ENCODE results near the gene TMEM222.
A peak's percentile ranks its signal among the peaks of the same experiment; 100 is the strongest.

Gene TMEM222

GRCh38 chr1:27299385-27300271 lies 22.3 kb upstream of the TMEM222 start:
- H3K27me3 Mint-ChIP-seq, result no peaks in the 10 kb centered on the region
- H3K4me3 Mint-ChIP-seq, result no peak overlapping the region
- no peak overlapping the region for H3K27ac Mint-ChIP-seq
- peaks cover 42% of the 10 kb centered on the region for H3K36me3 Mint-ChIP-seq (ENCODE audit: low read depth)
- no peaks in the 10 kb centered on the region for H3K4me1 Mint-ChIP-seq (ENCODE audit: low read depth)
- no peak for DNase-seq
- H3K9me3 Mint-ChIP-seq, result no peaks in the 10 kb centered on the region

GRCh38 chr1:27300341-27301051 lies 21.5 kb upstream of the TMEM222 start:
- no peak overlapping the region for H3K4me3 Mint-ChIP-seq
- H3K27ac Mint-ChIP-seq, result no peak overlapping the region
- no peaks in the 10 kb centered on the region for H3K4me1 Mint-ChIP-seq (ENCODE audit: low read depth)
- no peaks in the 10 kb centered on the region for H3K27me3 Mint-ChIP-seq
- H3K36me3 Mint-ChIP-seq (ENCODE audit: low read depth), result peaks cover 37% of the 10 kb centered on the region
- H3K9me3 Mint-ChIP-seq, result no peaks in the 10 kb centered on the region
- peak; percentile 86 for DNase-seq

- H3K4me1 Mint-ChIP-seq (ENCODE audit: low read depth), result no peaks in the 10 kb centered on the region
- no peaks in the 10 kb centered on the region for H3K27me3 Mint-ChIP-seq
- H3K4me3 Mint-ChIP-seq, result no peak overlapping the region
- no peaks in the 10 kb centered on the region for H3K9me3 Mint-ChIP-seq
- H3K36me3 Mint-ChIP-seq (ENCODE audit: low read depth), result peaks cover 38% of the 10 kb centered on the region
- no peak overlapping the region for H3K27ac Mint-ChIP-seq
- DNase-seq, result no peak
Measured at GRCh38 chr1:27301052-27301422, 20.9 kb upstream of the TMEM222 start.

GRCh38 chr1:27301582-27302199 lies 20.3 kb upstream of the TMEM222 start:
- Mint-ChIP-seq H3K36me3 (ENCODE audit: low read depth) (peaks cover 35% of the 10 kb centered on the region), H3K9me3 (no peaks in the 10 kb centered on the region), H3K4me3 (no peak overlapping the region)

GRCh38 chr1:27302612-27303011 lies 19.4 kb upstream of the TMEM222 start:
- no peak for DNase-seq
- H3K4me3 Mint-ChIP-seq, result no peak overlapping the region
- peaks cover 35% of the 10 kb centered on the region for H3K36me3 Mint-ChIP-seq (ENCODE audit: low read depth)
- H3K4me1 Mint-ChIP-seq (ENCODE audit: low read depth), result no peaks in the 10 kb centered on the region
- H3K27ac Mint-ChIP-seq, result no peak overlapping the region
- no peaks in the 10 kb centered on the region for H3K9me3 Mint-ChIP-seq
- no peaks in the 10 kb centered on the region for H3K27me3 Mint-ChIP-seq

More at GRCh38 chr1:27301582-27302199, 20.3 kb upstream of the TMEM222 start:
- Mint-ChIP-seq H3K4me1 (ENCODE audit: low read depth) (no peaks in the 10 kb centered on the region), H3K27ac (no peak overlapping the region), H3K27me3 (no peaks in the 10 kb centered on the region)
- no peak for DNase-seq

- Mint-ChIP-seq H3K27me3 (no peaks in the 10 kb centered on the region), H3K27ac (no peak overlapping the region), H3K4me1 (ENCODE audit: low read depth) (no peaks in the 10 kb centered on the region), H3K36me3 (ENCODE audit: low read depth) (peaks cover 29% of the 10 kb centered on the region), H3K9me3 (no peaks in the 10 kb centered on the region), H3K4me3 (no peak overlapping the region)
- DNase-seq, result no peak
Measured at GRCh38 chr1:27303509-27303908, 18.5 kb upstream of the TMEM222 start.

- Mint-ChIP-seq H3K27ac (no peak overlapping the region), H3K4me1 (ENCODE audit: low read depth) (no peaks in the 10 kb centered on the region), H3K27me3 (no peaks in the 10 kb centered on the region), H3K4me3 (no peak overlapping the region), H3K36me3 (ENCODE audit: low read depth) (peaks cover 19% of the 10 kb centered on the region), H3K9me3 (no peaks in the 10 kb centered on the region)
- no peak for DNase-seq
Measured at GRCh38 chr1:27306071-27306470, 15.9 kb upstream of the TMEM222 start.

GRCh38 chr1:27306892-27307761 lies 14.8 kb upstream of the TMEM222 start:
- no peaks in the 10 kb centered on the region for H3K4me1 Mint-ChIP-seq (ENCODE audit: low read depth)
- no peaks in the 10 kb centered on the region for H3K27me3 Mint-ChIP-seq
- H3K4me3 Mint-ChIP-seq, result no peak overlapping the region
- peak overlapping the region; percentile 29 for H3K27ac Mint-ChIP-seq
- H3K9me3 Mint-ChIP-seq, result no peaks in the 10 kb centered on the region
- peaks cover 9% of the 10 kb centered on the region for H3K36me3 Mint-ChIP-seq (ENCODE audit: low read depth)
- DNase-seq, result no peak

GRCh38 chr1:27307874-27308598 lies 13.9 kb upstream of the TMEM222 start:
- H3K4me3 Mint-ChIP-seq, result no peak overlapping the region
- H3K9me3 Mint-ChIP-seq, result no peaks in the 10 kb centered on the region
- no peak overlapping the region for H3K27ac Mint-ChIP-seq
- no peaks in the 10 kb centered on the region for H3K27me3 Mint-ChIP-seq
- no peaks in the 10 kb centered on the region for H3K4me1 Mint-ChIP-seq (ENCODE audit: low read depth)
- no peak for DNase-seq
- peaks cover 5% of the 10 kb centered on the region for H3K36me3 Mint-ChIP-seq (ENCODE audit: low read depth)

- no peak overlapping the region for H3K4me3 Mint-ChIP-seq
- H3K9me3 Mint-ChIP-seq, result no peaks in the 10 kb centered on the region
- H3K27ac Mint-ChIP-seq, result no peak overlapping the region
- no peak for DNase-seq
- H3K27me3 Mint-ChIP-seq, result no peaks in the 10 kb centered on the region
- H3K4me1 Mint-ChIP-seq (ENCODE audit: low read depth), result no peaks in the 10 kb centered on the region
- H3K36me3 Mint-ChIP-seq (ENCODE audit: low read depth), result no peaks in the 10 kb centered on the region
Measured at GRCh38 chr1:27314169-27314568, 7.8 kb upstream of the TMEM222 start.

GRCh38 chr1:27314737-27315136 lies 7.2 kb upstream of the TMEM222 start:
- H3K27ac Mint-ChIP-seq, result no peak overlapping the region

GRCh38 chr1:27316860-27317259 lies 5.1 kb upstream of the TMEM222 start:
- Mint-ChIP-seq H3K27me3 (no peaks in the 10 kb centered on the region), H3K36me3 (ENCODE audit: low read depth) (no peaks in the 10 kb centered on the region), H3K4me3 (no peak overlapping the region), H3K27ac (no peak overlapping the region), H3K9me3 (no peaks in the 10 kb centered on the region), H3K4me1 (ENCODE audit: low read depth) (peaks cover 6% of the 10 kb centered on the region)
- no peak for DNase-seq

More at GRCh38 chr1:27314737-27315136, 7.2 kb upstream of the TMEM222 start:
- Mint-ChIP-seq H3K4me3 (no peak overlapping the region), H3K27me3 (no peaks in the 10 kb centered on the region), H3K36me3 (ENCODE audit: low read depth) (no peaks in the 10 kb centered on the region), H3K9me3 (no peaks in the 10 kb centered on the region), H3K4me1 (ENCODE audit: low read depth) (no peaks in the 10 kb centered on the region)
- DNase-seq, result no peak

GRCh38 chr1:27318136-27318535 lies 3.8 kb upstream of the TMEM222 start:
- Mint-ChIP-seq H3K4me3 (no peak overlapping the region), H3K27ac (no peak overlapping the region), H3K27me3 (no peaks in the 10 kb centered on the region), H3K4me1 (ENCODE audit: low read depth) (peaks cover 7% of the 10 kb centered on the region), H3K9me3 (no peaks in the 10 kb centered on the region), H3K36me3 (ENCODE audit: low read depth) (peaks cover 10% of the 10 kb centered on the region)
- DNase-seq, result no peak
